Loucy (cell line): ENCODE measurements around the gene SMURF1.

Experiments
- EZH2phosphoT487 ChIP-seq: fragments of 200-600 bp; IDR thresholded peaks from 2 replicates; pipeline ENCODE4 v1.6.1; 2018; ENCODE audit warnings: antibody characterized with exemption, mild to moderate bottlenecking, moderate library complexity, borderline replicate concordance
- TF ChIP-seq, protein P1 (sequence below): fragments of 200-600 bp; sonication (generic); conservative IDR thresholded peaks from 2 replicates; pipeline ENCODE4 v1.5.1; 2014; ENCODE audit warnings: mild to moderate bottlenecking, antibody characterized with exemption, low read length

DNA sequence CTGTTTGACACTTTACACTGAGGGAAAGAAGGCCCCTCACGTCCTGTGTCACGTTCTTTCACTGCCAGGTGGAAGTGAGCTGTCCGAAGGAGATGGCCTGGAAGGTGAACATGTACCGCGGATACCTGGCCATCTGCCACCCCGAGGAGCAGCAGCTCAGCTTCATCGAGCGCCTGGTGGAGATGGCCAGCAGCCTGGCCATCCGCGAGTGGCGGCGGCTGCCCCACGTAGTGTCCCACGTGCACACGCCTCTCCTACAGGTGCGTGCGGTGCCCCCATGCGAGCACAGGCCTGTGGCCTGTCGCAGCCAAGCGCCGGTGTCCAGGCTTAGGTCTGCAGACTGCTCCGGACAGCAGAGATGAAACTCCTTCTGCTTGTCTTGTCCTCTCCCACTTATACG is 162.2 kb downstream of the SMURF1 start:
- TF ChIP-seq, protein P1, sequence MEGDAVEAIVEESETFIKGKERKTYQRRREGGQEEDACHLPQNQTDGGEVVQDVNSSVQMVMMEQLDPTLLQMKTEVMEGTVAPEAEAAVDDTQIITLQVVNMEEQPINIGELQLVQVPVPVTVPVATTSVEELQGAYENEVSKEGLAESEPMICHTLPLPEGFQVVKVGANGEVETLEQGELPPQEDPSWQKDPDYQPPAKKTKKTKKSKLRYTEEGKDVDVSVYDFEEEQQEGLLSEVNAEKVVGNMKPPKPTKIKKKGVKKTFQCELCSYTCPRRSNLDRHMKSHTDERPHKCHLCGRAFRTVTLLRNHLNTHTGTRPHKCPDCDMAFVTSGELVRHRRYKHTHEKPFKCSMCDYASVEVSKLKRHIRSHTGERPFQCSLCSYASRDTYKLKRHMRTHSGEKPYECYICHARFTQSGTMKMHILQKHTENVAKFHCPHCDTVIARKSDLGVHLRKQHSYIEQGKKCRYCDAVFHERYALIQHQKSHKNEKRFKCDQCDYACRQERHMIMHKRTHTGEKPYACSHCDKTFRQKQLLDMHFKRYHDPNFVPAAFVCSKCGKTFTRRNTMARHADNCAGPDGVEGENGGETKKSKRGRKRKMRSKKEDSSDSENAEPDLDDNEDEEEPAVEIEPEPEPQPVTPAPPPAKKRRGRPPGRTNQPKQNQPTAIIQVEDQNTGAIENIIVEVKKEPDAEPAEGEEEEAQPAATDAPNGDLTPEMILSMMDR: no peak
- no peak for TF ChIP-seq EZH2phosphoT487
